ENCODE measurements around the gene CUL1.

DNA sequence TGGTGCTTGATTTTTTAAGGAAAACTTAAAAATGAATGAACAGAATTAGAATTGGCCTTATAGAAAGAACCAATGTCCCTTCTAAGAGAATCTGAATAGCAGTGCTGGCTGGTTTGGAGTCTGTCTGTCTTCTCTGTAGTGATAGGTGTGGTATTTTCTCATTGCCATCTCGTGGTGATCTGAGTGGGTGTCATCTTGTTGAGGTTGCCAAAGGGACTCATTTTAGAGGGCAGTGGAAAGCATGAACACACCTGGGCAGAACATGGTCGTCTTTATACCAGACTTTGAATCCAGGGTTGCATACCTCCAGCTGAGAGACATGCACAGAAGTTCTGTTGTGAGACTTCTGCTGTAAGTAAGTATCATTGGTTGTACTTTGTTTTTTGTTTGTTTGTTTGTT, 15.8 kb downstream of the CUL1 start:
- TF ChIP-seq, protein P1, sequence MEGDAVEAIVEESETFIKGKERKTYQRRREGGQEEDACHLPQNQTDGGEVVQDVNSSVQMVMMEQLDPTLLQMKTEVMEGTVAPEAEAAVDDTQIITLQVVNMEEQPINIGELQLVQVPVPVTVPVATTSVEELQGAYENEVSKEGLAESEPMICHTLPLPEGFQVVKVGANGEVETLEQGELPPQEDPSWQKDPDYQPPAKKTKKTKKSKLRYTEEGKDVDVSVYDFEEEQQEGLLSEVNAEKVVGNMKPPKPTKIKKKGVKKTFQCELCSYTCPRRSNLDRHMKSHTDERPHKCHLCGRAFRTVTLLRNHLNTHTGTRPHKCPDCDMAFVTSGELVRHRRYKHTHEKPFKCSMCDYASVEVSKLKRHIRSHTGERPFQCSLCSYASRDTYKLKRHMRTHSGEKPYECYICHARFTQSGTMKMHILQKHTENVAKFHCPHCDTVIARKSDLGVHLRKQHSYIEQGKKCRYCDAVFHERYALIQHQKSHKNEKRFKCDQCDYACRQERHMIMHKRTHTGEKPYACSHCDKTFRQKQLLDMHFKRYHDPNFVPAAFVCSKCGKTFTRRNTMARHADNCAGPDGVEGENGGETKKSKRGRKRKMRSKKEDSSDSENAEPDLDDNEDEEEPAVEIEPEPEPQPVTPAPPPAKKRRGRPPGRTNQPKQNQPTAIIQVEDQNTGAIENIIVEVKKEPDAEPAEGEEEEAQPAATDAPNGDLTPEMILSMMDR (IDR thresholded peaks at IDR 0.05) = no peak
- TF ChIP-seq POLR2A (IDR thresholded peaks at IDR 0.05) = no peak
- no peak for TF ChIP-seq EP300 (IDR thresholded peaks at IDR 0.05)

Measured in ovary (tissue), 3 donors.